HL-60 (cell line): Measurements from ENCODE around the gene KRT6A.
"Not testable (repeated sequence)": the region's sequence is repeated elsewhere in the genome, so short reads cannot be mapped to it uniquely, and the experiment has no call there.

ENCODE experiments used
- DNase-seq, 2 experiments: peaks; one replicate each; pipeline ENCODE4 v3.0.0-alpha.2; 2010 to 2020; ENCODE audit warnings: low read depth in 1 of 2, low spot score in 1 of 2
- H3K27ac ChIP-seq: fragments of 250-450 bp; sonication (Bioruptor Pico); replicated peaks from 2 replicates; pipeline ENCODE4 v1.5.1; 2020; ENCODE audit warnings: mild to moderate bottlenecking, moderate library complexity
- H3K27me3 ChIP-seq: fragments of 250-450 bp; sonication (Bioruptor Pico); 2 replicates; pipeline ENCODE4 v1.5.1; 2021; ENCODE audit warnings: mild to moderate bottlenecking, moderate library complexity; ENCODE audit not compliant: insufficient read depth, poor library complexity, severe bottlenecking
- H3K4me3 ChIP-seq: replicated peaks from 2 replicates; pipeline ENCODE4 v1.5.1; 2011; ENCODE audit warnings: mild to moderate bottlenecking, control low read depth, low read length; ENCODE audit not compliant: insufficient read depth
- CTCF ChIP-seq: IDR thresholded peaks from one replicate; pipeline ENCODE4 v1.5.1; 2011; ENCODE audit warnings: low read length, control low read depth, inconsistent platforms; ENCODE audit not compliant: insufficient read depth
- GABPA ChIP-seq: IDR thresholded peaks from 2 replicates; pipeline ENCODE4 v1.6.1; 2012; ENCODE audit warnings: low read depth
- POLR2AphosphoS5 ChIP-seq: IDR thresholded peaks from 2 replicates; pipeline ENCODE4 v1.6.1; 2012; ENCODE audit warnings: low read depth
- REST ChIP-seq: IDR thresholded peaks from 2 replicates; pipeline ENCODE4 v1.6.1; 2012; ENCODE audit warnings: low read depth; ENCODE audit not compliant: insufficient replicate concordance
- SPI1 ChIP-seq: IDR thresholded peaks from 2 replicates; pipeline ENCODE4 v1.6.1; 2012; ENCODE audit warnings: low read depth, mild to moderate bottlenecking, borderline replicate concordance

Gene KRT6A

GRCh38 chr12:52454411-52455201 is 38.5 kb downstream of the KRT6A start:
- H3K4me3 ChIP-seq = no peak overlapping the region
- TF ChIP-seq POLR2AphosphoS5 = no peak
- no peak for TF ChIP-seq REST
- TF ChIP-seq SPI1 = no peak
- TF ChIP-seq GABPA = no peak
- no peak for DNase-seq
- H3K27ac ChIP-seq = no peak overlapping the region
- peaks cover 4% of the 10 kb centered on the region for H3K27me3 ChIP-seq

GRCh38 chr12:52452101-52452500 is 41.0 kb downstream of the KRT6A start, which contains the start of gene KRT6B:
KRT6B (minus strand) TSS chr12:52452146; CDS start chr12:52452078, 68 bp downstream.
- Histone ChIP-seq H3K4me3 (no peak within 1 kb of the TSS), H3K27ac (no peak within 1 kb of the TSS), H3K27me3 (peaks cover 4% of the 10 kb centered on the region)
- no peak for DNase-seq
- no peak for TF ChIP-seq REST
- TF ChIP-seq POLR2AphosphoS5 = no peak
- no peak for TF ChIP-seq SPI1
- TF ChIP-seq CTCF = no peak
- no peak for TF ChIP-seq GABPA

- H3K27me3 ChIP-seq = peaks cover 4% of the 10 kb centered on the region
- no peak overlapping the region for H3K27ac ChIP-seq
- no peak for DNase-seq
- TF ChIP-seq CTCF (no peak), REST (no peak), POLR2AphosphoS5 (no peak)
- H3K4me3 ChIP-seq = no peak overlapping the region
Measured at GRCh38 chr12:52448228-52448627, 44.8 kb downstream of the KRT6A start.

GRCh38 chr12:52447196-52447595 is 45.9 kb downstream of the KRT6A start:
- H3K27ac ChIP-seq, H3K27me3 ChIP-seq, DNase-seq, H3K4me3 ChIP-seq: not testable (repeated sequence)
